ENCODE measurements around the gene AMN1.

DNA sequence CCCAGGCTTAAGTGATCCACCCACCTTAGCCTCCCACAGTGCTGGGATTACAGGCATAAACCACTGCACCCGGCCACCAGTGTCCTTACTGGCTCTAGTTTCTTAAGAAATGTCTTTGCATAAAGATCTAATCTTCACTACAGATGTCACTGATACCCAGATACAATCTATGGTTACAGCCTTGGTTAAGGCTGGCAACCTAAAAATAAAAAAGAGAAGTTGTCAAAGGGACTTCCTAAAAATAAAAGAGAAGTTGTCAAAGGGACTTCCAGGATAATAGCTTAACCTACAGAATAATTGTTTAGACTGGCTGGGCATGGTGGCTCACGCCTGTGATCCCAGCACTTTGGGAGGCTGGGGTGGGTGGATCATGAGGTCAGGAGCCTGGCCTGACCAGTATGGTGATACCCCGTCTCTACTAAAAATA lies 41.7 kb downstream of the AMN1 start:
- TF ChIP-seq, protein P1, sequence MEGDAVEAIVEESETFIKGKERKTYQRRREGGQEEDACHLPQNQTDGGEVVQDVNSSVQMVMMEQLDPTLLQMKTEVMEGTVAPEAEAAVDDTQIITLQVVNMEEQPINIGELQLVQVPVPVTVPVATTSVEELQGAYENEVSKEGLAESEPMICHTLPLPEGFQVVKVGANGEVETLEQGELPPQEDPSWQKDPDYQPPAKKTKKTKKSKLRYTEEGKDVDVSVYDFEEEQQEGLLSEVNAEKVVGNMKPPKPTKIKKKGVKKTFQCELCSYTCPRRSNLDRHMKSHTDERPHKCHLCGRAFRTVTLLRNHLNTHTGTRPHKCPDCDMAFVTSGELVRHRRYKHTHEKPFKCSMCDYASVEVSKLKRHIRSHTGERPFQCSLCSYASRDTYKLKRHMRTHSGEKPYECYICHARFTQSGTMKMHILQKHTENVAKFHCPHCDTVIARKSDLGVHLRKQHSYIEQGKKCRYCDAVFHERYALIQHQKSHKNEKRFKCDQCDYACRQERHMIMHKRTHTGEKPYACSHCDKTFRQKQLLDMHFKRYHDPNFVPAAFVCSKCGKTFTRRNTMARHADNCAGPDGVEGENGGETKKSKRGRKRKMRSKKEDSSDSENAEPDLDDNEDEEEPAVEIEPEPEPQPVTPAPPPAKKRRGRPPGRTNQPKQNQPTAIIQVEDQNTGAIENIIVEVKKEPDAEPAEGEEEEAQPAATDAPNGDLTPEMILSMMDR (IDR thresholded peaks at IDR 0.05): no peak
- TF ChIP-seq POLR2A (IDR thresholded peaks at IDR 0.05): no peak
